ENCODE data around the gene SCTR.
A peak's percentile ranks its signal among the peaks of the same experiment; 100 is the strongest.
"Not testable (repeated sequence)": the region's sequence is repeated elsewhere in the genome, so short reads cannot be mapped to it uniquely, and the experiment has no call there.

SCTR gene

GRCh38 chr2:119426396-119426675 lies 97.9 kb downstream of the SCTR start:
- no peak for DNase-seq

GRCh38 chr2:119425620-119426395 lies 98.5 kb downstream of the SCTR start:
- DNase-seq: no peak

GRCh38 chr2:119425119-119425405 lies 99.2 kb downstream of the SCTR start:
- DNase-seq: no peak

- no peak for DNase-seq
Observed at GRCh38 chr2:119424284-119425118, 99.8 kb downstream of the SCTR start.

- DNase-seq: no peak
Observed at GRCh38 chr2:119423811-119424210, 100.5 kb downstream of the SCTR start.

- no peak for DNase-seq
Observed at GRCh38 chr2:119423108-119423444, 101.2 kb downstream of the SCTR start.

GRCh38 chr2:119422360-119423107 lies 101.7 kb downstream of the SCTR start:
- no peak for DNase-seq

GRCh38 chr2:119421741-119422140 lies 102.5 kb downstream of the SCTR start:
- no peak for DNase-seq

- DNase-seq: no peak
Observed at GRCh38 chr2:119421304-119421703, 103.0 kb downstream of the SCTR start.

- no peak for DNase-seq
Observed at GRCh38 chr2:119419803-119420508, 104.3 kb downstream of the SCTR start.

GRCh38 chr2:119419065-119419464 lies 105.2 kb downstream of the SCTR start:
- DNase-seq: no peak

- DNase-seq: no peak
Observed at GRCh38 chr2:119417908-119418307, 106.4 kb downstream of the SCTR start.

- no peak for DNase-seq
Observed at GRCh38 chr2:119416299-119416923, 107.9 kb downstream of the SCTR start.

GRCh38 chr2:119415630-119416029 lies 108.7 kb downstream of the SCTR start:
- DNase-seq: no peak

- no peak for DNase-seq
Observed at GRCh38 chr2:119414894-119415293, 109.4 kb downstream of the SCTR start.

GRCh38 chr2:119409506-119409905 lies 114.8 kb downstream of the SCTR start:
- DNase-seq: no peak

- no peak for DNase-seq
Observed at GRCh38 chr2:119408221-119408619, 116.1 kb downstream of the SCTR start.

GRCh38 chr2:119407430-119408220 lies 116.7 kb downstream of the SCTR start:
- DNase-seq: peak; percentile 19

- DNase-seq: no peak
Observed at GRCh38 chr2:119405151-119405550, 119.1 kb downstream of the SCTR start.

- DNase-seq: not testable (repeated sequence)
Observed at GRCh38 chr2:119403618-119404017, 120.7 kb downstream of the SCTR start.

GRCh38 chr2:119402645-119403560 lies 121.4 kb downstream of the SCTR start:
- no peak for DNase-seq

All from NCI-H1105 (cell line).